H9 (cell line): ENCODE measurements around the gene PLPPR4. TPM values are rescaled to one million over a fixed set of nuclear protein-coding genes. Genes with fewer than 3 reads are reported as not detected.

Experiments
- DNase-seq: peaks from one replicate; pipeline ENCODE4 v3.0.0-alpha.2; 2017
- H2AFZ ChIP-seq: one replicate; pipeline ENCODE4 v1.6.1; 2013; ENCODE audit warnings: mild to moderate bottlenecking, low read length, control low read depth, moderate library complexity
- H2AK5ac ChIP-seq: 2 replicates; pipeline ENCODE4 v1.6.1; 2013; ENCODE audit warnings: low read length, control low read depth, mixed read lengths; ENCODE audit not compliant: insufficient read length
- H2BK120ac ChIP-seq: one replicate; pipeline ENCODE4 v1.6.1; 2013; ENCODE audit warnings: low read depth, mild to moderate bottlenecking, low read length, control low read depth, inconsistent platforms; ENCODE audit not compliant: poor library complexity, severe bottlenecking
- H2BK12ac ChIP-seq: 2 replicates; pipeline ENCODE4 v1.6.1; 2013; ENCODE audit warnings: low read length, control low read depth, mixed read lengths, low read depth; ENCODE audit not compliant: insufficient read length
- H2BK15ac ChIP-seq: 2 replicates; pipeline ENCODE4 v1.6.1; 2013; ENCODE audit warnings: low read depth, low read length, control low read depth
- H2BK20ac ChIP-seq: one replicate; pipeline ENCODE4 v1.6.1; 2013; ENCODE audit warnings: low read depth, mild to moderate bottlenecking, low read length, control low read depth, inconsistent platforms; ENCODE audit not compliant: poor library complexity, severe bottlenecking
- H2BK5ac ChIP-seq: 2 replicates; pipeline ENCODE4 v1.6.1; 2013; ENCODE audit warnings: low read length, control low read depth, mixed read lengths; ENCODE audit not compliant: insufficient read length
- H3K14ac ChIP-seq: 2 replicates; pipeline ENCODE4 v1.6.1; 2013; ENCODE audit warnings: low read length, control low read depth; ENCODE audit not compliant: insufficient read depth
- H3K18ac ChIP-seq: 2 replicates; pipeline ENCODE4 v1.6.1; 2013; ENCODE audit warnings: low read depth, mild to moderate bottlenecking, mixed read lengths, low read length, control low read depth; ENCODE audit not compliant: insufficient read length
- H3K23ac ChIP-seq: 2 replicates; pipeline ENCODE4 v1.6.1; 2013; ENCODE audit warnings: low read length, control low read depth, mixed read lengths, low read depth; ENCODE audit not compliant: insufficient read length
- H3K23me2 ChIP-seq: 2 replicates; pipeline ENCODE4 v1.6.1; 2013; ENCODE audit warnings: low read depth, mild to moderate bottlenecking, mixed read lengths, low read length, control low read depth; ENCODE audit not compliant: insufficient read length, poor library complexity, severe bottlenecking
- H3K27ac ChIP-seq: 2 replicates; pipeline ENCODE4 v1.5.1; 2013; ENCODE audit warnings: low read length, control low read depth, mixed read lengths, low read depth; ENCODE audit not compliant: insufficient read length
- H3K27me3 ChIP-seq: 2 replicates; pipeline ENCODE4 v1.6.1; 2013; ENCODE audit warnings: low read length, control low read depth, inconsistent platforms; ENCODE audit not compliant: insufficient read depth
- H3K4ac ChIP-seq: 2 replicates; pipeline ENCODE4 v1.6.1; 2013; ENCODE audit warnings: low read depth, mild to moderate bottlenecking, control low read depth, inconsistent platforms, low read length, moderate library complexity
- H3K4me1 ChIP-seq: 2 replicates; pipeline ENCODE4 v1.6.1; 2013; ENCODE audit warnings: low read length, control low read depth, inconsistent platforms; ENCODE audit not compliant: insufficient read depth
- H3K4me2 ChIP-seq: 2 replicates; pipeline ENCODE4 v1.6.1; 2013; ENCODE audit warnings: low read length, control low read depth, mixed read lengths; ENCODE audit not compliant: insufficient read length, insufficient read depth
- H3K56ac ChIP-seq: 2 replicates; pipeline ENCODE4 v1.6.1; 2013; ENCODE audit warnings: low read depth, mild to moderate bottlenecking, mixed read lengths, low read length, control low read depth; ENCODE audit not compliant: insufficient read length
- H3K79me1 ChIP-seq: 2 replicates; pipeline ENCODE4 v1.6.1; 2013; ENCODE audit warnings: low read depth, mild to moderate bottlenecking, moderate library complexity, low read length, control low read depth, inconsistent platforms; ENCODE audit not compliant: insufficient read depth, poor library complexity, severe bottlenecking
- H3K79me2 ChIP-seq: 2 replicates; pipeline ENCODE4 v1.6.1; 2013; ENCODE audit warnings: low read length, control low read depth, inconsistent platforms; ENCODE audit not compliant: insufficient read depth
- H3K9ac ChIP-seq: 2 replicates; pipeline ENCODE4 v1.6.1; 2013; ENCODE audit warnings: low read length, control low read depth, mixed read lengths; ENCODE audit not compliant: insufficient read length; ENCODE audit errors: extremely low read depth
- H3K9me3 ChIP-seq: one replicate; pipeline ENCODE4 v1.6.1; 2013; ENCODE audit warnings: low read depth, low read length, inconsistent platforms; ENCODE audit not compliant: control insufficient read depth
- H3T11ph ChIP-seq: one replicate; pipeline ENCODE4 v1.6.1; 2013; ENCODE audit warnings: mild to moderate bottlenecking, low read length, control low read depth, inconsistent platforms
- H4K20me1 ChIP-seq: one replicate; pipeline ENCODE4 v1.6.1; 2013; ENCODE audit not compliant: control insufficient read depth, insufficient read length, insufficient read depth
- H4K5ac ChIP-seq: 2 replicates; pipeline ENCODE4 v1.6.1; 2013; ENCODE audit warnings: low read depth, mild to moderate bottlenecking, mixed read lengths, low read length, control low read depth; ENCODE audit not compliant: insufficient read length
- H4K8ac ChIP-seq: replicated peaks from 2 replicates; pipeline ENCODE4 v1.6.1; 2013; ENCODE audit warnings: low read length, control low read depth, mixed read lengths, low read depth; ENCODE audit not compliant: insufficient read length
- H4K91ac ChIP-seq: 2 replicates; pipeline ENCODE4 v1.6.1; 2013; ENCODE audit warnings: low read depth, mild to moderate bottlenecking, moderate library complexity, mixed read lengths, low read length, control low read depth; ENCODE audit not compliant: insufficient read length
- H3K27ac Mint-ChIP-seq, 3 experiments: 2 replicates in 2 of 3; 3 replicates in 1 of 3; pipeline ENCODE4 v1.8.0; 2020 to 2021; ENCODE audit warnings: mixed read lengths in 3 of 3, mild to moderate bottlenecking in 1 of 3, moderate library complexity in 1 of 3
- H3K27me3 Mint-ChIP-seq: 2 replicates; pipeline ENCODE4 v1.8.0; 2021; ENCODE audit warnings: low read depth, mild to moderate bottlenecking, moderate library complexity, mixed read lengths
- H3K36me3 Mint-ChIP-seq, 3 experiments: 2 replicates in 2 of 3; 3 replicates in 1 of 3; pipeline ENCODE4 v1.8.0; 2020 to 2021; ENCODE audit warnings: low read depth in 3 of 3, mixed read lengths in 3 of 3; ENCODE audit not compliant: insufficient read depth in 1 of 3
- H3K4me1 Mint-ChIP-seq, 2 experiments: 2 replicates each; pipeline ENCODE4 v1.8.0; 2020; ENCODE audit warnings: mixed read lengths in 2 of 2
- H3K4me3 Mint-ChIP-seq, 2 experiments: 2 replicates in 1 of 2; 3 replicates in 1 of 2; pipeline ENCODE4 v1.8.0; 2020 to 2021; ENCODE audit warnings: mild to moderate bottlenecking in 2 of 2, mixed read lengths in 2 of 2, moderate library complexity in 1 of 2
- H3K9me3 Mint-ChIP-seq, 2 experiments: 2 replicates in 1 of 2; 3 replicates in 1 of 2; pipeline ENCODE4 v1.8.0; 2020; ENCODE audit warnings: mild to moderate bottlenecking in 2 of 2, mixed read lengths in 2 of 2, moderate library complexity in 1 of 2
- WGBS: extraction: QIAGEN DNeasy Blood & Tissue Kit; methylation state at CpG from one replicate; pipeline ENCODE4 v1.1.7; 2013; ENCODE audit warnings: missing lambda C conversion rate, low lambda C conversion rate, mixed read lengths; ENCODE audit not compliant: insufficient read length; ENCODE audit errors: extremely low coverage; 5-methylcytosine and 5-hydroxymethylcytosine counted together
- total RNA-seq: library from RNA; stranded (reverse); gene quantifications from 2 replicates; pipeline ENCODE4 v1.2.1, GENCODE V29; 2021
- TF ChIP-seq, protein P1 (sequence below): fragments of 200-600 bp; sonication (generic); conservative IDR thresholded peaks from 3 replicates; pipeline ENCODE4 v1.8.0; 2021; ENCODE audit warnings: antibody characterized with exemption, mild to moderate bottlenecking

Gene PLPPR4
- total RNA-seq, 1 experiment from 2014 or later = 0.31 TPM

DNA sequence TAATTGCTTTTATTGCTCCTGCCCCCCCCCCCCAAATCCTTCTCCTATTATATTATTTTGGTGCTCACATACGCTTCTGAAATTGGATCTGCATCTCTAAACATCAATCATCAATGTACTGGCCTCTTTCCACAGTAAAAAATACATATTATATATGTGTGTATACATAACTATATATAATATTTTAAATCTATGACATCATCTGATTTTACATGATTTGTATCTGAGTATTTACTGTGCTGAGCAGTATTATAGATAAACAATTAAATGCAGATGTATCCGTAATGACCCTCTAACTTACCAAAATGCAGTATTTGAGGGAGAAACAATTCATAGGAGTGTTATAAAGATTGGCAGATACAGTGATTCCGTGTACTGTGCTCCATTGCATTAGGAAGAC is 832 bp downstream of the PLPPR4 start:
- H3K9me3 ChIP-seq = no peaks in the 10 kb centered on the region
- no peak overlapping the region for H2BK12ac ChIP-seq
- no CpG with 5 or more reads among the region's 3 CpGs for WGBS
- no peaks in the 10 kb centered on the region for H3K79me1 ChIP-seq
- H4K20me1 ChIP-seq = no peaks in the 10 kb centered on the region
- H3K4ac ChIP-seq = no peak overlapping the region
- Mint-ChIP-seq H3K27me3 (peaks cover 33% of the 10 kb centered on the region), H3K9me3 (no peaks in the 10 kb centered on the region), H3K36me3 (no peaks in the 10 kb centered on the region), H3K27ac (no peak overlapping the region; a peak in 1 of 7 replicates), H3K4me1 (peaks cover 2 to 5% of the 10 kb centered on the region in 2 experiments; a peak in 1 of 4 replicates), H3K4me3 (peak overlapping the region; percentile 78 to 86)
- no peak overlapping the region for H3T11ph ChIP-seq
- no peak for DNase-seq
- H3K23ac ChIP-seq = no peak overlapping the region
- H4K8ac ChIP-seq = no peak overlapping the region
- no peak overlapping the region for H2AFZ ChIP-seq
- peaks cover 8% of the 10 kb centered on the region for H3K23me2 ChIP-seq
- H3K4me1 ChIP-seq = no peaks in the 10 kb centered on the region
- H3K56ac ChIP-seq = no peak overlapping the region
- no peaks in the 10 kb centered on the region; the same call in 1 of the 2 replicates for H3K27me3 ChIP-seq
- H2BK20ac ChIP-seq = no peak overlapping the region
- H2BK120ac ChIP-seq = no peak overlapping the region
- no peak overlapping the region for H2AK5ac ChIP-seq
- H4K91ac ChIP-seq = no peak overlapping the region
- no peak overlapping the region for H3K27ac ChIP-seq
- H3K9ac ChIP-seq = no peak overlapping the region
- H3K4me2 ChIP-seq = peak overlapping the region; percentile 87
- no peak overlapping the region for H2BK15ac ChIP-seq
- no peak overlapping the region for H4K5ac ChIP-seq
- no peak overlapping the region for H2BK5ac ChIP-seq
- TF ChIP-seq, protein P1, sequence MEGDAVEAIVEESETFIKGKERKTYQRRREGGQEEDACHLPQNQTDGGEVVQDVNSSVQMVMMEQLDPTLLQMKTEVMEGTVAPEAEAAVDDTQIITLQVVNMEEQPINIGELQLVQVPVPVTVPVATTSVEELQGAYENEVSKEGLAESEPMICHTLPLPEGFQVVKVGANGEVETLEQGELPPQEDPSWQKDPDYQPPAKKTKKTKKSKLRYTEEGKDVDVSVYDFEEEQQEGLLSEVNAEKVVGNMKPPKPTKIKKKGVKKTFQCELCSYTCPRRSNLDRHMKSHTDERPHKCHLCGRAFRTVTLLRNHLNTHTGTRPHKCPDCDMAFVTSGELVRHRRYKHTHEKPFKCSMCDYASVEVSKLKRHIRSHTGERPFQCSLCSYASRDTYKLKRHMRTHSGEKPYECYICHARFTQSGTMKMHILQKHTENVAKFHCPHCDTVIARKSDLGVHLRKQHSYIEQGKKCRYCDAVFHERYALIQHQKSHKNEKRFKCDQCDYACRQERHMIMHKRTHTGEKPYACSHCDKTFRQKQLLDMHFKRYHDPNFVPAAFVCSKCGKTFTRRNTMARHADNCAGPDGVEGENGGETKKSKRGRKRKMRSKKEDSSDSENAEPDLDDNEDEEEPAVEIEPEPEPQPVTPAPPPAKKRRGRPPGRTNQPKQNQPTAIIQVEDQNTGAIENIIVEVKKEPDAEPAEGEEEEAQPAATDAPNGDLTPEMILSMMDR = no peak
- H3K18ac ChIP-seq = no peak overlapping the region
- no peak overlapping the region for H3K14ac ChIP-seq
- H3K79me2 ChIP-seq = no peaks in the 10 kb centered on the region
